ENCODE data around the gene KRT1. TPM values are rescaled to one million over a fixed set of nuclear protein-coding genes. Genes with fewer than 3 reads are reported as not detected.

KRT1 gene
- total and polyA plus RNA-seq, 2 experiments from 2014 or later = not detected

DNA sequence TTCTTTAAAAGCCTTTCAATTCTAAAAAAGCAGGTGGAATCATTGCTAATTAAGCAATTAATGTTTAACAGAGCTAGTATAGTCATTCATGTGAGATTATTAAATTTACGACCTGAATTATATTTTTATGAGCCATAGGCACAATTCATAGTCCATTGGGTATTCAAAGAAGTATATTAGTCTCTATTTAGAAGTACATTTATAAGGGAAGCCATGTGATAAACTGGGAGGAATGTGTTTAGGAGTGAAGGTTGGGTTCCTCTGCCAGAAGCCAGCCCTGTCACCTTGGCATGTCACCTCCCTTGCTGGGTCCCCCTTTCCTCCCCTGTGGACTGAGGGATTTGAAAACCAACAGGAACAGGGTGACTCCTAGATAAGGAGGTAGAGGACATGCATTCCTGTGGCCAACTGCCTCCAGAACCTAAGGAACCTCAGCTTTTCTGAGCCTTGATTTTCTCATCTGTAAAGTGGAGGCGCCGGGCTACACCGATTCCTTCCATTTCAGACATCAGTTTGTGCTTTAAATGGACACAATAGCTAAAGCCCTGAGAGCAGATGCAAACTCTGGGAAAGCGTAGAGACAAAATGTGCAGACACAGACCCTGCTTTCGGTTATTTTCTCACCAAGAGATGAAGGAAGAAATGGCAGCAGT is 22.8 kb downstream of the KRT1 start:
- Histone ChIP-seq H3K9me2 (ENCODE audit: insufficient read depth) (no peaks in the 10 kb centered on the region), H3K36me3 (ENCODE audit: low read depth) (no peaks in the 10 kb centered on the region), H4K20me1 (ENCODE audit: insufficient read depth) (no peaks in the 10 kb centered on the region), H3K9me3 (ENCODE audit: low read depth) (no peaks in the 10 kb centered on the region), H3K79me2 (ENCODE audit: insufficient read depth) (no peaks in the 10 kb centered on the region), H2AFZ (no peak overlapping the region), H3K27ac (no peak overlapping the region), H3K4me1 (ENCODE audit: insufficient read depth) (no peaks in the 10 kb centered on the region), H3K9ac (no peak overlapping the region), H3K4me3 (no peak overlapping the region), H3K4me2 (ENCODE audit: unreplicated experiment) (no peak overlapping the region), H3F3A (ENCODE audit: insufficient read depth) (no peaks in the 10 kb centered on the region), H3K27me3 (replicated peaks; ENCODE audit: insufficient read depth) (peaks cover 70% of the 10 kb centered on the region)
- in situ Hi-C loops (cut with MboI) = no loop called here
- no peak for DNase-seq
- TF ChIP-seq EZH2phosphoT487 (IDR thresholded peaks at IDR 0.05; ENCODE audit: insufficient read depth, low read depth) (no peak), EZH2 (IDR thresholded peaks at IDR 0.05; ENCODE audit: insufficient read depth, poor library complexity, severe bottlenecking) (no peak)
- WGBS, 2 experiments (ENCODE audit: low coverage in 1 of 2, low lambda C conversion rate in 2 of 2, missing lambda C conversion rate in 2 of 2) = 67 to 71% methylated on average over 6 of the region's 6 CpGs

DNA sequence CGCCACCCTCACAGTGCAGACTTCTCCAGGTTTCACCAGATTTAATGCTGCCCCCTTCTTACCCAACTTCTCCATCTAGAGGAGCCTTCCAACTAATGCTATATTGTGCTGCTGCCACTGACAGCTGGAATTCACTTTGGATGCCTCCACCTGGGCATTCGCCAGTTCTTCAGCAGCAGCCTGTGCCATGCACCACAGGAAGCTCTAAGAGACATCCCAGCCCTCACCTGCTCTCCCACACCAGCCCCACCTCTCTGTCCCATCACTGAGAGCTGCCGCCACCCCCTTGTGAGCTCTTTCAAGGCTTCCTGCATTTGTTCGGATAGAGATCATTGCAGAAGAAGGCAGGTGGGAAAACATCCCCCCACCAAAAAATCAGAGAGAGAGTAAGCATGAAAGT is 23.6 kb downstream of the KRT1 start:
- WGBS, 2 experiments (ENCODE audit: low coverage in 1 of 2, low lambda C conversion rate in 2 of 2, missing lambda C conversion rate in 2 of 2) = 59 to 72% methylated on average over 3 to 4 of the region's 4 CpGs
- in situ Hi-C loops (cut with MboI) = no loop called here
- TF ChIP-seq EZH2 (IDR thresholded peaks at IDR 0.05; ENCODE audit: insufficient read depth, poor library complexity, severe bottlenecking) (no peak), EZH2phosphoT487 (IDR thresholded peaks at IDR 0.05; ENCODE audit: insufficient read depth, low read depth) (no peak)
- peaks cover 65% of the 10 kb centered on the region for H3K27me3 ChIP-seq (replicated peaks; ENCODE audit: insufficient read depth)
- H4K20me1 ChIP-seq (ENCODE audit: insufficient read depth) = no peaks in the 10 kb centered on the region
- no peak overlapping the region for H3K4me3 ChIP-seq
- H3K9ac ChIP-seq = no peak overlapping the region
- H3K4me2 ChIP-seq (ENCODE audit: unreplicated experiment) = no peak overlapping the region
- H3K4me1 ChIP-seq (ENCODE audit: insufficient read depth) = no peaks in the 10 kb centered on the region
- no peaks in the 10 kb centered on the region for H3K9me3 ChIP-seq (ENCODE audit: low read depth)
- DNase-seq = no peak
- no peaks in the 10 kb centered on the region for H3K36me3 ChIP-seq (ENCODE audit: low read depth)
- H3F3A ChIP-seq (ENCODE audit: insufficient read depth) = no peaks in the 10 kb centered on the region
- no peak overlapping the region for H2AFZ ChIP-seq
- H3K79me2 ChIP-seq (ENCODE audit: insufficient read depth) = no peaks in the 10 kb centered on the region
- no peak overlapping the region for H3K27ac ChIP-seq
- H3K9me2 ChIP-seq (ENCODE audit: insufficient read depth) = no peaks in the 10 kb centered on the region

DNA sequence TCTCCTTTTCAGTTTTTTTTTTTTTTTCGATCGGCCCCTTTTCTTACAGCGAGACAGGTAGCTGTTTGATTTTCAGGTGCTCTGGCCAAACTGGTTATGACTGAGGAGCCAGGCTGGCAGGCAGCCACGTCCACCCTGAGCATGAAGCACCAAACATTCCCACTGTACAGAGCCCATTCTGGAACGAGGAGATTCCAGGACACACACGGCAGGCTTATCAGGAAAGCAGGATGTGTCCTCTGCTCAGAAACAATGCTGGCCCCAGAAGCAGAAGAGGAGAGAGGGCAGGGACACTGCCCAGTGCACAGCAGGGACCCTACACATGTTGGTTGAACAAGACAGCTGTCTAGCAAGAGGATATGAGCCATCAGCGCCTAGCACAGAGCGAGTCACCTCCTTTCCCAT is 24.5 kb downstream of the KRT1 start:
- TF ChIP-seq EZH2phosphoT487 (IDR thresholded peaks at IDR 0.05; ENCODE audit: insufficient read depth, low read depth) (no peak), EZH2 (IDR thresholded peaks at IDR 0.05; ENCODE audit: insufficient read depth, poor library complexity, severe bottlenecking) (no peak)
- H3K36me3 ChIP-seq (ENCODE audit: low read depth) = no peaks in the 10 kb centered on the region
- WGBS, 2 experiments (ENCODE audit: low coverage in 1 of 2, low lambda C conversion rate in 2 of 2, missing lambda C conversion rate in 2 of 2) = 42 to 52% methylated on average over 8 of the region's 8 CpGs
- no peaks in the 10 kb centered on the region for H3K9me3 ChIP-seq (ENCODE audit: low read depth)
- no peaks in the 10 kb centered on the region for H3K9me2 ChIP-seq (ENCODE audit: insufficient read depth)
- no peak overlapping the region for H3K4me3 ChIP-seq
- no peaks in the 10 kb centered on the region for H3K4me1 ChIP-seq (ENCODE audit: insufficient read depth)
- no peak overlapping the region for H3K27ac ChIP-seq
- peaks cover 60% of the 10 kb centered on the region for H3K27me3 ChIP-seq (replicated peaks; ENCODE audit: insufficient read depth)
- no peak overlapping the region for H3K9ac ChIP-seq
- H2AFZ ChIP-seq = no peak overlapping the region
- no peaks in the 10 kb centered on the region for H4K20me1 ChIP-seq (ENCODE audit: insufficient read depth)
- DNase-seq = no peak
- H3K79me2 ChIP-seq (ENCODE audit: insufficient read depth) = no peaks in the 10 kb centered on the region
- no peaks in the 10 kb centered on the region for H3F3A ChIP-seq (ENCODE audit: insufficient read depth)
- H3K4me2 ChIP-seq (ENCODE audit: unreplicated experiment) = no peak overlapping the region
- in situ Hi-C loops (cut with MboI) = no loop called here

DNA sequence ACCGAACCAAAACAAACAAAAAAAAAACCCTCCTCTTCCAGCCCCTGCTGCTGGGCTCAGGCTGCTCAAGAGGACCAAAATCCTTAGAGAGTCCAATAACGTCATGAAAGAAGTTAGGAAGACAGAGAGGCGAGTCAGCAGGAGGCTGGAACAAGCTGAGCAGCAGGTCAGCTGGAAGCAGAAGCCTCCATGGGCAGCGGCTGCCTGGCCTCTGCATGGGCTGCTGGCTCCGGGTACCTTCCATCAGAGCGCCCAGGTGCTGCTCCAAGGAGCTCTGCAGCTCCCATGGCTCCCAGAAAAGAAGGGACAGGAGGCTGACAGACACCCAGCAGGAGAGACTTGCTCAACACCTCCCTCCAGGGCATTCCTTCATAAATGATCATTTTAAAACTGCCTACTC is 25.0 kb downstream of the KRT1 start:
- Histone ChIP-seq H3K79me2 (ENCODE audit: insufficient read depth) (no peaks in the 10 kb centered on the region), H4K20me1 (ENCODE audit: insufficient read depth) (no peaks in the 10 kb centered on the region), H3K4me2 (ENCODE audit: unreplicated experiment) (no peak overlapping the region), H3K4me3 (no peak overlapping the region), H3K27ac (no peak overlapping the region), H3F3A (ENCODE audit: insufficient read depth) (no peaks in the 10 kb centered on the region), H3K4me1 (ENCODE audit: insufficient read depth) (no peaks in the 10 kb centered on the region), H2AFZ (no peak overlapping the region), H3K9me2 (ENCODE audit: insufficient read depth) (no peaks in the 10 kb centered on the region), H3K9me3 (ENCODE audit: low read depth) (no peaks in the 10 kb centered on the region), H3K9ac (no peak overlapping the region), H3K27me3 (replicated peaks; ENCODE audit: insufficient read depth) (peaks cover 58% of the 10 kb centered on the region), H3K36me3 (ENCODE audit: low read depth) (no peaks in the 10 kb centered on the region)
- no peak for TF ChIP-seq EZH2phosphoT487 (IDR thresholded peaks at IDR 0.05; ENCODE audit: insufficient read depth, low read depth)
- TF ChIP-seq EZH2 (IDR thresholded peaks at IDR 0.05; ENCODE audit: insufficient read depth, poor library complexity, severe bottlenecking) = no peak
- no peak for DNase-seq
- in situ Hi-C loops (cut with MboI) = no loop called here
- 29% methylated on average over 6 of the region's 6 CpGs for WGBS, 2 experiments (ENCODE audit: low coverage in 1 of 2, low lambda C conversion rate in 2 of 2, missing lambda C conversion rate in 2 of 2)

Data from GM23248 (cell line).